ENCODE data around the gene BTRC. TPM values are rescaled to one million over a fixed set of nuclear protein-coding genes. Genes with fewer than 3 reads are reported as not detected.
A peak's percentile ranks its signal among the peaks of the same experiment; 100 is the strongest.

Gene BTRC
- total RNA-seq, 1 experiment from 2014 or later, result 45.4 TPM

GRCh38 chr10:101485207-101485606 is 131.2 kb downstream of the BTRC start:
- Histone ChIP-seq H3K9me3 (replicated peaks) (no peaks in the 10 kb centered on the region), H3K27me3 (no peaks in the 10 kb centered on the region), H3K36me3 (peaks cover 3% of the 10 kb centered on the region; the same call in 1 of the 2 replicates), H3K4me1 (peaks cover 8% of the 10 kb centered on the region), H3K4me3 (no peak overlapping the region), H3K27ac (no peak overlapping the region)
- DNase-seq, result no peak

- Histone ChIP-seq H3K4me1 (peaks cover 8% of the 10 kb centered on the region), H3K27ac (no peak overlapping the region), H3K27me3 (no peaks in the 10 kb centered on the region), H3K9me3 (replicated peaks) (no peaks in the 10 kb centered on the region), H3K36me3 (no peaks in the 10 kb centered on the region), H3K4me3 (no peak overlapping the region)
- DNase-seq, result no peak
Measured at GRCh38 chr10:101485681-101486554, 132.0 kb downstream of the BTRC start.

GRCh38 chr10:101487399-101487798 is 133.4 kb downstream of the BTRC start:
- no peak overlapping the region for H3K27ac ChIP-seq

GRCh38 chr10:101489355-101489754 is 135.4 kb downstream of the BTRC start:
- Histone ChIP-seq H3K4me1 (peaks cover 8% of the 10 kb centered on the region), H3K4me3 (no peak overlapping the region), H3K27me3 (no peaks in the 10 kb centered on the region), H3K9me3 (replicated peaks) (no peaks in the 10 kb centered on the region), H3K27ac (no peak overlapping the region), H3K36me3 (no peaks in the 10 kb centered on the region)
- peak in 1 of 2 experiments; percentile 56 for DNase-seq

More at GRCh38 chr10:101487399-101487798, 133.4 kb downstream of the BTRC start:
- Histone ChIP-seq H3K9me3 (replicated peaks) (no peaks in the 10 kb centered on the region), H3K4me3 (no peak overlapping the region), H3K4me1 (peaks cover 8% of the 10 kb centered on the region), H3K36me3 (no peaks in the 10 kb centered on the region), H3K27me3 (no peaks in the 10 kb centered on the region)
- DNase-seq, result no peak

GRCh38 chr10:101490026-101490425 is 136.1 kb downstream of the BTRC start:
- Histone ChIP-seq H3K4me1 (peaks cover 15% of the 10 kb centered on the region), H3K36me3 (no peaks in the 10 kb centered on the region), H3K27me3 (no peaks in the 10 kb centered on the region), H3K4me3 (no peak overlapping the region), H3K9me3 (replicated peaks) (no peaks in the 10 kb centered on the region), H3K27ac (no peak overlapping the region)
- DNase-seq, result no peak

GRCh38 chr10:101492205-101492604 is 138.2 kb downstream of the BTRC start:
- H3K27me3 ChIP-seq, result no peaks in the 10 kb centered on the region
- no peak for DNase-seq

GRCh38 chr10:101492814-101493213 is 138.8 kb downstream of the BTRC start:
- DNase-seq, result no peak
- Histone ChIP-seq H3K27me3 (no peaks in the 10 kb centered on the region), H3K4me3 (no peak overlapping the region), H3K27ac (no peak overlapping the region), H3K4me1 (peaks cover 21% of the 10 kb centered on the region), H3K36me3 (no peaks in the 10 kb centered on the region), H3K9me3 (replicated peaks) (no peaks in the 10 kb centered on the region)

More at GRCh38 chr10:101492205-101492604, 138.2 kb downstream of the BTRC start:
- Histone ChIP-seq H3K27ac (no peak overlapping the region), H3K9me3 (replicated peaks) (no peaks in the 10 kb centered on the region), H3K4me1 (peaks cover 21% of the 10 kb centered on the region), H3K4me3 (no peak overlapping the region), H3K36me3 (no peaks in the 10 kb centered on the region)

- DNase-seq, result no peak
- no peak overlapping the region for H3K27ac ChIP-seq
- no peaks in the 10 kb centered on the region for H3K9me3 ChIP-seq (replicated peaks)
- no peak overlapping the region for H3K4me3 ChIP-seq
- no peaks in the 10 kb centered on the region for H3K36me3 ChIP-seq
- no peaks in the 10 kb centered on the region for H3K27me3 ChIP-seq
- H3K4me1 ChIP-seq, result peaks cover 21% of the 10 kb centered on the region
Measured at GRCh38 chr10:101493249-101493648, 139.3 kb downstream of the BTRC start.

GRCh38 chr10:101493782-101494281 is 139.9 kb downstream of the BTRC start:
- H3K4me3 ChIP-seq, result no peak overlapping the region
- H3K4me1 ChIP-seq, result peaks cover 21% of the 10 kb centered on the region
- H3K27me3 ChIP-seq, result no peaks in the 10 kb centered on the region

GRCh38 chr10:101494650-101495049 is 140.7 kb downstream of the BTRC start:
- Histone ChIP-seq H3K9me3 (replicated peaks) (no peaks in the 10 kb centered on the region), H3K36me3 (no peaks in the 10 kb centered on the region), H3K4me3 (no peak overlapping the region), H3K27ac (no peak overlapping the region), H3K4me1 (peaks cover 13% of the 10 kb centered on the region), H3K27me3 (no peaks in the 10 kb centered on the region)
- DNase-seq, result no peak

More at GRCh38 chr10:101493782-101494281, 139.9 kb downstream of the BTRC start:
- no peaks in the 10 kb centered on the region for H3K36me3 ChIP-seq
- no peak overlapping the region for H3K27ac ChIP-seq
- no peak for DNase-seq
- no peaks in the 10 kb centered on the region for H3K9me3 ChIP-seq (replicated peaks)

- Histone ChIP-seq H3K36me3 (no peaks in the 10 kb centered on the region), H3K4me1 (peaks cover 13% of the 10 kb centered on the region), H3K27me3 (no peaks in the 10 kb centered on the region), H3K9me3 (replicated peaks) (no peaks in the 10 kb centered on the region), H3K27ac (no peak overlapping the region), H3K4me3 (no peak overlapping the region)
- DNase-seq, result peak; percentile 17 to 61
Measured at GRCh38 chr10:101495324-101495925, 141.5 kb downstream of the BTRC start.

GRCh38 chr10:101504438-101504837 is 150.5 kb downstream of the BTRC start:
- H3K27ac ChIP-seq, result no peak overlapping the region
- H3K27me3 ChIP-seq, result no peaks in the 10 kb centered on the region
- no peaks in the 10 kb centered on the region; the same call in 1 of the 2 replicates for H3K36me3 ChIP-seq
- no peaks in the 10 kb centered on the region for H3K4me1 ChIP-seq
- no peaks in the 10 kb centered on the region for H3K9me3 ChIP-seq (replicated peaks)
- no peak overlapping the region for H3K4me3 ChIP-seq
- no peak for DNase-seq

- Histone ChIP-seq H3K27ac (no peak overlapping the region), H3K36me3 (no peaks in the 10 kb centered on the region; the same call in 1 of the 2 replicates), H3K9me3 (replicated peaks) (no peaks in the 10 kb centered on the region), H3K4me1 (no peaks in the 10 kb centered on the region), H3K27me3 (no peaks in the 10 kb centered on the region), H3K4me3 (no peak overlapping the region)
- DNase-seq, result no peak
Measured at GRCh38 chr10:101506829-101507661, 153.1 kb downstream of the BTRC start.

- no peaks in the 10 kb centered on the region for H3K36me3 ChIP-seq
- no peaks in the 10 kb centered on the region for H3K27me3 ChIP-seq
- no peak overlapping the region for H3K27ac ChIP-seq
- 0 out of 2 replicates have a peak, but pooled peaks cover 2% of the 10 kb centered on the region for H3K4me1 ChIP-seq
- no peak for DNase-seq
- no peak overlapping the region for H3K4me3 ChIP-seq
- H3K9me3 ChIP-seq (replicated peaks), result no peaks in the 10 kb centered on the region
Measured at GRCh38 chr10:101507828-101508227, 153.9 kb downstream of the BTRC start.

All from SJCRH30 (cell line).